Thyroid gland (tissue), 4 donors: ENCODE measurements around the gene PXDN. TPM values are rescaled to one million over a fixed set of nuclear protein-coding genes. Genes with fewer than 3 reads are reported as not detected.

Experiments
- DNase-seq, 2 donors: peaks; one replicate each; pipeline ENCODE4 v3.0.0-alpha.2; 2019
- H3K27ac ChIP-seq, 3 donors: fragments of 200-600 bp; sonication (generic); 1 replicate in 2 of 3; 2 replicates in 1 of 3; pipeline ENCODE4 v1.5.1; 2016 to 2019; ENCODE audit warnings: mild to moderate bottlenecking in 1 of 3, moderate library complexity in 1 of 3
- H3K27me3 ChIP-seq: fragments of 200-600 bp; sonication (generic); one replicate; pipeline ENCODE4 v1.5.1; 2019
- H3K36me3 ChIP-seq, 2 donors: fragments of 200-600 bp; sonication (generic); one replicate each; pipeline ENCODE4 v1.5.1; 2016 to 2019
- H3K4me1 ChIP-seq, 2 donors: fragments of 200-600 bp; sonication (generic); one replicate each; pipeline ENCODE4 v1.5.1; 2017 to 2019
- H3K4me3 ChIP-seq, 3 donors: fragments of 200-600 bp; sonication (generic); replicated peaks in 1 of 3; 1 replicate in 2 of 3; 2 replicates in 1 of 3; pipeline ENCODE4 v1.5.1; 2016; ENCODE audit warnings: mild to moderate bottlenecking in 1 of 3
- H3K9me3 ChIP-seq: fragments of 200-600 bp; sonication (generic); one replicate; pipeline ENCODE4 v1.5.1; 2017
- POLR2A ChIP-seq, 2 donors: fragments of 450-650 bp; IDR thresholded peaks; one replicate each; pipeline ENCODE4 v1.6.1; 2017; ENCODE audit warnings: antibody characterized with exemption in 2 of 2, mild to moderate bottlenecking in 2 of 2, moderate library complexity in 1 of 2
- WGBS, 2 donors: methylation state at CpG; one replicate each; pipeline ENCODE4 v1.1.5; 2017; 5-methylcytosine and 5-hydroxymethylcytosine counted together
- intact Hi-C: fragments of 100-400 bp; cut with DNase I; formaldehyde crosslinking; loops from one replicate; pipeline ENCODE4 v1.15.1; 2023
- total RNA-seq, 4 donors: library from RNA; depleted of rRNA; stranded (reverse); fragments of >200 nt; gene quantifications; one replicate each; pipeline ENCODE4 v1.2.3, GENCODE V29; 2016
- TF ChIP-seq, protein P1 (sequence below), 6 experiments: fragments of 200-600 bp in 3 of 6; fragments of 450-650 bp in 3 of 6; sonication (generic) in 3 of 6; IDR thresholded peaks; one replicate each; pipeline ENCODE4 v1.5.1; 2016 to 2019; ENCODE audit warnings: antibody characterized with exemption in 6 of 6, mild to moderate bottlenecking in 2 of 6, inconsistent platforms in 1 of 6, moderate library complexity in 1 of 6

Gene PXDN
- total RNA-seq, 4 donors from 2014 or later = 6.9 to 17.3 (median 13.6) TPM

DNA sequence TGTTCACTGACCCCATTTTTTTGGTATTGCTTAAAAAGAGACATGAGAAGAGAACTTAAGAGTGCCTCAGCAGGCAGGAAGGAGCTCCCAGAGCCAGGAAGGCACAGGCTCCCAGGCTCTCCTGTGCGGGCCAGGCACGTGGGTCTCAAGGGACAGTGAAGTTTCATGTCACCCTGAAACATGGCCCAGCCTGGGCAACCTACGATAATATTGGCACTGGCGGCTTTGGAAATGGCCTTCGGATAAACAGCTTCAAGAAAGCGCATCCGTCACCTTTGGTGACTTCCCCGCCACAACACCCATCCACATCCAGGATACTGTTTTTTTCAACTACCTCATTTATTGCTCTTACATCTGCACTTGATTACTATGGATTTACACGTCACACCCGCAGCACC is 30.5 kb downstream of the PXDN start:
- WGBS, 2 donors = 89 to 95% methylated on average over 10 of the region's 10 CpGs
- Histone ChIP-seq H3K27me3 (no peaks in the 10 kb centered on the region), H3K36me3 (no peaks in the 10 kb centered on the region), H3K9me3 (no peaks in the 10 kb centered on the region), H3K27ac (no peak overlapping the region), H3K4me1 (peaks cover 0 to 27% of the 10 kb centered on the region in 2 donors), H3K4me3 (no peak overlapping the region)
- TF ChIP-seq, protein P1, sequence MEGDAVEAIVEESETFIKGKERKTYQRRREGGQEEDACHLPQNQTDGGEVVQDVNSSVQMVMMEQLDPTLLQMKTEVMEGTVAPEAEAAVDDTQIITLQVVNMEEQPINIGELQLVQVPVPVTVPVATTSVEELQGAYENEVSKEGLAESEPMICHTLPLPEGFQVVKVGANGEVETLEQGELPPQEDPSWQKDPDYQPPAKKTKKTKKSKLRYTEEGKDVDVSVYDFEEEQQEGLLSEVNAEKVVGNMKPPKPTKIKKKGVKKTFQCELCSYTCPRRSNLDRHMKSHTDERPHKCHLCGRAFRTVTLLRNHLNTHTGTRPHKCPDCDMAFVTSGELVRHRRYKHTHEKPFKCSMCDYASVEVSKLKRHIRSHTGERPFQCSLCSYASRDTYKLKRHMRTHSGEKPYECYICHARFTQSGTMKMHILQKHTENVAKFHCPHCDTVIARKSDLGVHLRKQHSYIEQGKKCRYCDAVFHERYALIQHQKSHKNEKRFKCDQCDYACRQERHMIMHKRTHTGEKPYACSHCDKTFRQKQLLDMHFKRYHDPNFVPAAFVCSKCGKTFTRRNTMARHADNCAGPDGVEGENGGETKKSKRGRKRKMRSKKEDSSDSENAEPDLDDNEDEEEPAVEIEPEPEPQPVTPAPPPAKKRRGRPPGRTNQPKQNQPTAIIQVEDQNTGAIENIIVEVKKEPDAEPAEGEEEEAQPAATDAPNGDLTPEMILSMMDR (IDR thresholded peaks at IDR 0.05) = no peak
- TF ChIP-seq POLR2A (IDR thresholded peaks at IDR 0.05) = no peak
- no peak for DNase-seq
- intact Hi-C loops = no loop called here

DNA sequence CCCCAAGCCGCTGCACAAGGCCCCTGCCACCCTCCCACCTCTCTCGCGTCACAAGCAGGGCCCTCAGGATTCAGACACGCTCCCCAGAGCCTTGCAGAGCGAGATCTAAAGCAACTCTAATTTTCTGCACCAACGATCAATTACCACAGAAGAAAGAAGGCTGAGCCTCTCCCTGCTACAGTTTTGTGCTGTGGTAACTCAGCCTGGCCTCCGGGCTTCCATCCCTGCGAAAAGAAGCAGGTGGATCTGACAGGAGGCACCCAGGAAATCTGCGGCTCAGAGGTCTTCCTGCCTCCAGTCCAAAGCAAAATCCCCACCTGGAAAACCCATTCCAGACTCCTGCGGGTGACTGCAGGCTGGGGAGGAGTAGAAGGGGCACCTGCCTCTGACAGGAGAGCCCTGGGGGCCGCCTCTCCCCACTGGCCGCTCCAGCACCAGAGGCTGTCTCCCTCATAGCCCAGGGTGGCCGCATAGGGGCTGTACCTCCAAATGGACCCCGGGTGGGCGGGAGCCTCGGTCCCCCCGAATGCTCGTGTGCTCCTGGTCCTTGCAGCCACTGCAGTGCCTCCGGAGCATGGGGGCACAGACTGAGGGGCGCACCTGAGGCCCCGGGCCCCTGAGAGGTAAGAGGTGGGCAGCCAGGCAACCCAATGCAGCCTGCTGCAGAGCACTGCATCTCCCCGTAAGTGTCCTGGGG is 31.0 kb downstream of the PXDN start:
- no peak for DNase-seq
- Histone ChIP-seq H3K4me3 (no peak overlapping the region), H3K4me1 (peaks cover 0 to 31% of the 10 kb centered on the region in 2 donors), H3K27me3 (no peaks in the 10 kb centered on the region), H3K36me3 (no peaks in the 10 kb centered on the region), H3K9me3 (no peaks in the 10 kb centered on the region), H3K27ac (no peak overlapping the region)
- TF ChIP-seq, protein P1 (IDR thresholded peaks at IDR 0.05) = no peak
- TF ChIP-seq POLR2A (IDR thresholded peaks at IDR 0.05) = no peak
- 88 to 89% methylated on average over 10 to 21 of the region's 22 CpGs for WGBS, 2 donors
- intact Hi-C loops = no loop called here

DNA sequence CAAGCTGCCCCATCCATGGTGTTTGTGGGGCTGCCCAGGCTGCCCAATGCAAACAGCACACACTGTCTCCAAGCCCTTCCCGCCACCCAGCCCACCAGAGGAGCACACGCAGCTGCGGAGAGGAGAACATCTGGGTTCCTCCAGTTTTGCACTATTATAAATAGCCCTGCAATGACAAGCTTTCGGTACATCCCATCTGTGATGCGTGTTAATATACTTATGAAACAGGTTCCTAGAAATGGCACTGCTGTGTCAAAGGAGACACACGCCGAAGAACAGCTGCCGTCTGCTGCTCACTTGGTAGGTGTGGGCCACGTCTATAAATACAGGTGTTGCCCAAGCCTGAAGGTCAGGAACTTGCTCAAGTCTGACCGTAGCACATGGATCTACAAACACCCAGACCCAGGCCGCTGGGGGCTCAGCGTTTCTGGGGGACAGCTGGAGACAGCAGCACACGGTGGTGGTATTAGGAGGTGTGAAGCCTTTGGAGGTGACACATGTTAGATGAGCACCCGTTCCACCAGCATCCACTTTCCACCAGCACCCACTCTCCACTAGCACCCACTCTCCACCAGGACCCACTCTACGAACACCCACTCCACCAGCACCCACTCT is 34.3 kb downstream of the PXDN start:
- intact Hi-C loops = loop anchor here (5.0 kb wide), 1 partner anchor 32 kb away; the partner anchor contains the start of gene PXDN
- Histone ChIP-seq H3K27me3 (no peaks in the 10 kb centered on the region), H3K36me3 (no peaks in the 10 kb centered on the region), H3K4me1 (peaks cover 4 to 52% of the 10 kb centered on the region in 2 donors), H3K9me3 (no peaks in the 10 kb centered on the region), H3K4me3 (no peak overlapping the region), H3K27ac (no peak overlapping the region)
- DNase-seq = no peak
- TF ChIP-seq, protein P1 (IDR thresholded peaks at IDR 0.05) = no peak
- TF ChIP-seq POLR2A (IDR thresholded peaks at IDR 0.05) = no peak
- 96% methylated on average over 15 of the region's 15 CpGs for WGBS, 2 donors

DNA sequence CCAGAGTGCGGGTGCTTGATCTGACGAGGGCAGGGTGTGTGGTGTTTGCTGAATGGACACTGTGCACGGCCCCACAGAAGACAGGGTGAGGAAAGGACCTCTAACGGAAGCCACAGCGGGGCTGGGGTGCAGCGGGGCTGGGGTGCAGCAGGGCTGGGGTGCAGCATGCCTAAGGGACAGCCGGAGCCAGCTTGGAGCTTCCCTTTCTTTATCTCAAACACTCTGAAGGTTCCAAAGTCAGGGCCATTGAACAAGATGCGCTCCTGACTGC is 35.0 kb downstream of the PXDN start:
- WGBS, 2 donors = 87 to 88% methylated on average over 6 to 8 of the region's 8 CpGs
- intact Hi-C loops = loop anchor here (5.0 kb wide), 1 partner anchor 33 kb away; the partner anchor contains the start of gene PXDN
- H3K4me1 ChIP-seq = peaks cover 4 to 51% of the 10 kb centered on the region in 2 donors
- H3K27ac ChIP-seq = no peak overlapping the region
- TF ChIP-seq POLR2A (IDR thresholded peaks at IDR 0.05) = no peak
- TF ChIP-seq, protein P1 (IDR thresholded peaks at IDR 0.05) = no peak
- H3K4me3 ChIP-seq = no peak overlapping the region
- H3K36me3 ChIP-seq = no peaks in the 10 kb centered on the region
- no peaks in the 10 kb centered on the region for H3K27me3 ChIP-seq
- H3K9me3 ChIP-seq = no peaks in the 10 kb centered on the region
- no peak for DNase-seq
